ENCODE data around the gene CDHR5.

Gene CDHR5

DNA sequence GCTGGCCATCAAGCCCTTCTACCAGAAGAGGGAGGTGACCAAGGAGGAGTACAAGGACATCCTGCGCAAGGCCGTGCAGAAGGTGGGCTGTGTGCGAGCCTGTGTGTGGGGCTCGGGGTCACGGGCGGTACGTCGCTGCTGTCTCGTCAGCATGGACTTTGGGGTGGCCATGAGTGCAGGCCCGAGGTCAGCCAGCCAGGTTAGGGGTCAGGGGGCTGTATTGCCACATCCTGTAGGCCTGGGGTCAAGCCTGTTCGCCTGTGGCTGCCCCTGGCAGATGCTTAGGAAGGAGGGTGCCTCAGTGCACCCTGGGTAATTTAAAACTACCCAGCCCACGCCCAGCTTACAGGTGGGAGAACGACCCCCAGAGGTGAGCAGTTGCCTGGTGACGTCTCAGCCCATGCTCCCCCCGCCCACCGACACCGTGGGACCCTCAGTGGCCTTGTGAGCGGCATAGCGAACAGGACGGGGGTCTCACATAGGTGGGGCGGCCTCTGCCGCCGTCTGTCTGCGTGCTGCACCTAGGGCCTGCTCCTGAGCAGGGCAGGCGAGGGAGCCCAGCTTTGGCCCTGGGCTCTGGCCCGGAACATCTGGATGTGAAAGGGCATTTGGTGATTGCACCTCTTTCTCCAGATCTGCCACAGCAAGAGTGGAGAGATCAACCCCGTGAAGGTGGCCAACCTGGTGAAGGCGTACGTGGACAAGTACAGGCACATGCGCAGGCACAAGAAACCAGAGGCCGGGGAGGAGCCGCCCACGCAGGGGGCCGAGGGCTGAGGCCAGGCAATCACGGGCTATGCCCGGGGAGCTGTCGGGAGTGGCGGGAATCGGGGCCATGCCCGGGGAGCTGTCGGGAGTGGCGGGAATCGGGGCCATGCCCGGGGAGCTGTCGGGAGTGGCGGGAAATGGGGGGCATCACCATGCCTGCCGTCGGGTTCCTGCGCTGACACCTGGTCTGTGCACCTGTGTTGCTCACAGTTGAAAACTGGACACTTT, 13.5 kb downstream of the CDHR5 start:
- no peak for DNase-seq (ENCODE audit: low spot score)

DNA sequence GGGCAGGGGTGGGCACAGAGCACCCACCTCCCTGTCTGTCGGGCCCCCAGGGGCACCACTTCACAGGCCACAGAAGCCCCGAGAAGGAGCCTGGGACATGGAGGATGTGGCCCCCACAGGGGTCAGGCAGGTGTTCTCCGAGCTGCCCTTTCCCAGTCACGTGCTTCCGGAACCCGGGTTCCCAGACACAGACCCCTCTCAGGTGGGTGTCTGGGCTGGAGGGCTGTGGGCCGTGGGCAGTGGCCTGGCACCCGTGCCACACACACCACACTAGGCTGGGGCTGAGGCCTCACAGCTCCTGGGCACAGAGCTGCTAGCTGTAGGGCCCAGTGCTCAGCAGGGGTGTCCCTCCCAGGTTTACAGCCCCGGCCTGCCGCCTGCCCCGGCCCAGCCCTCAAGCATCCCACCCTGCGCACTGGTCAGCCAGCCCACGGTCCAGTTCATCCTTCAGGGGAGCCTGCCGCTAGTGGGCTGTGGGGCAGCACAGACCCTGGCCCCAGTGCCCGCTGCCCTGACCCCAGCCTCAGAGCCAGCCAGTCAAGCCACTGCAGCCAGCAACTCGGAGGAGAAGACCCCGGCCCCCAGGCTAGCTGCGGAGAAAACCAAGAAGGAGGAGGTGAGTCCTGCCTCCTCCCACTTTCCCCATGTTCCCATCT, 14.5 kb downstream of the CDHR5 start:
- no peak for DNase-seq (ENCODE audit: low spot score)

DNA sequence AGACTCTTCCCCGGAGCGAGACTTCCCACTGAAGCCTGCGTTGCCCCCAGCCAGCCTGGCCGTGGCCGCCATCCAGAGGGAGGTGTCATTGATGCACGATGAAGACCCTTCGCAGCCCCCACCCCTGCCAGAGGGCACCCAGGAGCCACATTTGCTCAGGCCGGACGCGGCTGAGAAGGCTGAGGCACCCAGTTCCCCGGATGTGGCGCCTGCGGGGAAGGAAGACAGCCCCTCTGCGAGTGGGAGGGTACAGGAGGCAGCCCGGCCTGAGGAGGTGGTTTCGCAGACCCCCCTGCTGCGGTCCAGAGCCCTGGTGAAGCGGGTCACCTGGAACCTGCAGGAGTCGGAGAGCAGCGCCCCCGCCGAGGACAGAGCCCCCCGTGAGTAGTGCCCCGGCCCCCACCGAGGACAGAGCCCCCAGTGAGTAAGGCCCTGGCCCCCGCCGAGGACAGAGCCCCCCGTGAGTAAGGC, 15.4 kb downstream of the CDHR5 start:
- no peak for DNase-seq (ENCODE audit: low spot score)

DNA sequence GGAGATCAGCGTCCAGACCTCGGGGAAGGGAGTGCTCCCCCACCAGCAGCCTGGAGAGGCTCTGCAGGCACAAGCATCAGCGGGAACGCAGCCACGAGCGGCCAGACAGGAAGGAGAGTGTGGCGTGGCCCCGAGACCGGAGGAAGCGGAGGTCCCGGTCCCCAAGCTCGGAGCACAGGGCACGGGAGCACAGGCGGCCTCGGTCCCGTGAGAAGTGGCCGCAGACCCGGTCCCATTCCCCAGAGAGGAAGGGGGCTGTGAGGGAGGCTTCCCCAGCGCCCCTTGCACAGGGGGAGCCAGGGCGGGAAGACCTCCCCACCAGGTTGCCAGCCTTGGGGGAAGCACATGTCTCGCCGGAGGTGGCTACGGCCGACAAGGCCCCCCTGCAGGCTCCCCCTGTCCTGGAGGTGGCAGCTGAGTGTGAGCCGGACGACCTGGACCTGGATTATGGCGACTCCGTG, 15.9 kb downstream of the CDHR5 start:
- no peak for DNase-seq (ENCODE audit: low spot score)

DNA sequence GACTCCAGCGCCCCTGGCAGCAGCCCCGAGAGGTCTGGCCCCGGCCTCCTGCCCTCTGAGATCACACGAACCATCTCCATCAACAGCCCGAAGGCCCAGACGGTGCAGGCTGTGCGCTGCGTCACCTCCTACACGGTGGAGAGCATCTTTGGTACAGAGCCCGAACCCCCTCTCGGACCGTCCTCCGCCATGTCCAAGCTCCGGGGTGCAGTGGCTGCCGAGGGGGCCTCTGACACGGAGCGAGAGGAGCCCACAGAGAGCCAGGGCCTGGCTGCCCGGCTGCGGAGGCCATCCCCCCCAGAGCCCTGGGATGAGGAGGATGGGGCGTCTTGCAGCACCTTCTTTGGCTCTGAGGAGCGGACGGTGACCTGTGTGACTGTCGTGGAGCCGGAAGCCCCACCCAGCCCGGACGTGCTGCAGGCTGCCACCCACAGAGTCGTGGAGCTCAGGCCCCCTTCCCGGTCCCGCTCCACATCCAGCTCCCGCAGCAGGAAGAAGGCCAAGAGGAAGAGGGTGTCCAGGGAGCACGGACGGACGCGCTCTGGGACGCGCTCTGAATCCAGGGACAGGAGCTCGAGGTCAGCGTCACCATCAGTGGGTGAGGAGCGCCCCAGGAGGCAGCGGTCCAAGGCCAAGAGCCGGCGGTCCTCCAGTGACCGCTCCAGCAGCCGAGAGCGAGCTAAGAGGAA, 16.6 kb downstream of the CDHR5 start:
- DNase-seq (ENCODE audit: low spot score): no peak

DNA sequence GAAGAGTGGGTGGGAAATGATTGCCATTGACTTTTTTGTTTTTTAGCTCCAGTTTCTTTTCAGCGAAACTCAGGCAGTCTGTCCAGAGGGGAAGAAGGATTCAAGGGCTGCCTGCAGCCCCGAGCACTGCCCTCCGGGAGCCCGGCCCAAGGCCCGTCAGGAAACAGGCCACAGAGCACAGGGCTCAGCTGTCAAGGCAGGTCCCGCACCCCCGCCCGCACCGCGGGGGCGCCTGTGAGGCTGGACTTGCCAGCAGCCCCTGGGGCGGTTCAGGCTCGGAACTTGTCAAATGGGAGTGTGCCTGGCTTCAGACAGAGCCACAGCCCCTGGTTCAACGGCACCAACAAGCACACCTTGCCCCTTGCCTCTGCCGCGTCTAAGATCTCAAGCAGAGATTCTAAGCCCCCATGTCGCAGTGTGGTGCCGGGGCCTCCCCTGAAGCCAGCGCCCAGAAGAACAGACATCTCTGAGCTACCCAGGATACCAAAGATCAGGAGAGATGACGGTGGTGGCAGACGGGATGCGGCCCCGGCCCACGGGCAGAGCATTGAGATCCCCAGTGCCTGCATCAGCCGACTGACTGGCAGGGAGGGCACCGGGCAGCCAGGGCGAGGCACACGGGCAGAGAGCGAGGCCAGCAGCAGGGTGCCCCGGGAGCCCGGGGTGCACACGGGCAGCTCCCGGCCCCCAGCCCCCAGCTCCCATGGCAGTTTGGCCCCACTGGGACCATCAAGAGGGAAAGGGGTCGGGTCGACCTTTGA, 17.6 kb downstream of the CDHR5 start:
- no peak for DNase-seq (ENCODE audit: low spot score)

DNA sequence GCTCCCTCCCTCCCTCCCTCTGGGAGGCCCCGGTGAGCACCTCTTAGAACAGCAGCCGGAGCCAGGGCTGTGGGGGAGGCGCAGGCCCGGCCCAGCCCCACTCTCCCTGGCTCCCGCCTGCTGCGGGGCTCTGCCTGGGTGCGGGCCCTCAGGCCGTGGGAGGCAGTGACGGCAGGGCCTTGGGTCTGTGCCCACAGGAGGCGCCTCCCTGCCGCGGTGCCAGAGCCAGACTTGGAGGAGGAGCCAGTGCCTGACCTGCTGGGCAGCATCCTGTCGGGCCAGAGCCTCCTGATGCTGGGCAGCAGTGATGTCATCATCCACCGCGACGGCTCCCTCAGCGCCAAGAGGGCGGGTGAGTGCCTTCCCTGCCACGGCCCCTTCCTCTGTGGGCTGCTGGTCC, 18.5 kb downstream of the CDHR5 start:
- DNase-seq (ENCODE audit: low spot score): no peak

DNA sequence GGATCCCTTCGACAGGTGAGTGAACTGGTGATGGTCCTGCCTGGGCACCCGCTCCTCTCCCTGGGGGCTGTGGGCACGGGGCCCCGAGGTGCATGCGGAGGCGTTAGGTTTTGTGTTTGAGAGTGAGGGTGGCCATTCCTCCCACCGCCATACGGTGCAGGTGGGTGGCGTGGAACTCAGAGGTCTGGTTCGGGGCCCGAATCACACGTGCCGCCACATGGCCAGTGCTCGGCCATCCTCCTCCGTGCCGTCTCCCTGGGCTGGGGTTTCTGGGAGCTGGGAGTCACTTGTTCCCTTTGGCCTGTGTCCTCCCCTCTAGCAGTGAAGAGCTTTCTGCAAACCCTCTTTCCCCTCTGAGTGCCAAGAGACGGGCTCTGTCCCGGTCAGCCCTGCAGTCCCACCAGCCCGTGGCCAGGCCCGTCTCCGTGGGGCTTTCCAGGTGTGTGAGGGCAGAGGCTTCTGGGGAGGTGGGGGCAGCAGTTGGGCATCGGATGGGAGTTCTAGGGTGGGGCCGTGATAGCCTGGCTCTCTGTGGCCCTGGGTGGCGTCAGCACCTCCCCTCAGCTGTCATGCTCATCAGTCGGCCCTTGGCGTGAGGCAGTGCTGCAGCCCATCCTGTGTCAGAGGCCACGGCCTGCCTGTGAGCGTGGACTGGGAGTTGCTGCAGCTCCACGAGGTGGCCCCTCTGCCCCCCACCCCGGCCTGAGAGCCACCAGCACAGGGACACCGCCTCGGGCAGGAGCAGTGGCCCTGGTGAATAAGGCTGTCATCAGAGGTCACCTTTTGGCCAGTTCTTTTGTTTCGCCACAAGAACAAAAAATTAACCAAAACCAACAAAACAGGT, 19.2 kb downstream of the CDHR5 start:
- no peak for DNase-seq (ENCODE audit: low spot score)

DNA sequence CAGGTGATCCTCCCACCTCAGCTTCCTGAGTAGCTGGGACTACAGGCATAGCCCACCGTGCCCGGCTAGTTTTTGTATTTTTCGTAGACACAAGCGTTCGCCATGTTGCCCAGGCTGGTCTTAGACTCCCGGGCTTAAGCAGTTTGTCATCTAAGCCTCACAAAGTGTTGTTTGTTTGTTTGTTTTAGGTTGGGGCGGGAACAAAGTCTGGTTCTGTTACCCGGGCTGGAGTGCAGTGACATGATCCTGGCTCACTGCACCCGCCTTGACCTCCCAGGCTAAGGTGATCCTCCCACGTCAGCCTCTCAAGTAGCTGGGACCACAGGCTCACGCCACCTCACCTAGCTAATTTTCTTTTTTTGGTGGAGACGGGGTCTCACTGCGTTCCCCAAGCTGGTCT, 21.6 kb downstream of the CDHR5 start:
- no peak for DNase-seq (ENCODE audit: low spot score)

DNA sequence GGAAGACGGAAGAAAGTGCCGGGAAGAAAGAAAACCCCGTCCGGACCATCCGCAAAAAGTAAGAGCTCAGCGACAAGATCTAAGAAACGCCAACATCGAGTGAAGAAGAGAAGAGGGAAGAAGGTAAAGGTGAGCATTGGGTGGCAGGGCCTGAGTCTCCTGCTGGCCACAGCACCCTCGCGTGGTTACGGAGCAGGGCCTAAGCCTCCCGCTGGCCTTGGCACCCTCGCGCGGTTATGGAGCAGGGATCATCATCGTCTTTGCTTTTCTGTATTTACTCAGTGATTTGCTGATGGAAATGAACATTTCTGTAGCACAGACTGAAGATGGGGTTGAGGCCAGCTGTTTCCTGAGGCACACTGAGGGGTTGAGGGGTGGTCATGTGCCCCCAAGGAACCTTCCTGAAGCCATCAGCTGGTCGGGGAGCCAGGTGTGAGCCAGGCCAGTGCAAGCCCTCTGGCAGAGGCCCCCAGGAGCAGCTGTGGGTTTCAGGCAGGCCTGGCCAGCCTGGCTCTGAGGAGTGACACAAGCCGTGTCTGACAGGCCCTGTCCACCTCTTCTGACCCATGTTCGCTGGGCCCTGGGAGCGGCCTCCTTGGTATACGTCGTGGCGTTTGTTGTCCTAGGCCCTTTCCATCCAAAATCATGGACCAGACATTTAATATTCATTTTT, 23.0 kb downstream of the CDHR5 start:
- DNase-seq (ENCODE audit: low spot score): no peak

DNA sequence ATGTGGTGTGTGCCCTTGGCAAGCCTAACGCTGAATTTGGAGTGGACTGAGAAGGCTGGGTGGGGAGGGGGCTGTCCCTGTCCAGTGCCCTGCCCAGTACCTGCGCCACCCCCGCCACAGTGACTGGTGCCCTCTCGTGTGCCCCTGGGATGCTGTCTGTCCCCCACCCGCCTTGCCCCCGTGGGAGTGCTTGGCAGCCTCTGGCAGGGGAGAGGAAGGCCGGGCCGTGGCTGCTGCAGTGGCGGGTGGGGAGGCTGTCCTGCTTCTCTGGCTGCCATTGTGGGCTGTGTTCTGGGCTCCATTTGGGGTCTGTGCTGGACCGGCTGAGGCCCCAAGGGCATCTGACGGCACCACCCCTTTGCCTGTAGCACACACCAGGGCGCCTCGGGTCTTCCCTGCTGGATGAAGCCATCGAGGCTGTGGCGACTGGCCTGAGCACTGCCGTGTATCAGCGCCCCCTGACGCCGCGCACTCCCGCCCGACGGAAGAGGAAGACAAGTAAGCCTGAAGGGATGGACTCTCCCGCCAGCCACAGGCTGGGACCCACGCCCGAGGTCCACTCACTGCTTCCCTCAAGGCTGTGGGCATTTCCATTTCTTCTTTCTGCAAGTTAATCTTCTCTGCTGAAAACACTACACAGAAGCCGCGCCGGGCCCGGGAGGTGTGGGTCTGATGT, 26.6 kb downstream of the CDHR5 start:
- DNase-seq (ENCODE audit: low spot score): no peak

DNA sequence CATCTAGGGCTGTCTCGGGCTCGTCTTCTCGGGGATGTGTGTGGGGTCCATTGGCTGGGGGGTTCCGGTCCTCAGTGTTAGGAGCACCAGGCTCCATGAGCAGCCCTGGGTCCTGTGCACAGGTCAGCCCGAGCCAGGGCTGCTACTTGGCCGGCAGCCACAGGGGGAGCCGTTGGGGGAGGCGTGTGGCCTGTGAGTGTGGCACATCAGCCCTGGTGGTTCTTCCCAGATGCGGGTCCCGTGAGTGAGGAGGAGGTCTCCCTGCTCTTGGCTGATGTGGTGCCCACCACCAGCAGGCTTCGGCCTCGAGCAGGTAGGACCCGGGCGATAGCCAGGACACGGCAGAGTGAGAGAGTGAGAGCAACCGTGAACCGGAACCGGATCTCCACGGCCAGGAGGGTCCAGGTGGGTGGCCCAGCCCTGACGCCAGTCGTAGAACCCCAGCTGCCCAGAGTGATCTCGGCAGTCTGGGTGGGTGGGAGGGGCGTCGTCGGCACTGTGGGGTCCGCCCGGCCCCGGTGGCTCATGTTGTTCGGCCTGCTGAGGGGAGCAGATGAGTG, 27.5 kb downstream of the CDHR5 start:
- DNase-seq (ENCODE audit: low spot score): no peak

DNA sequence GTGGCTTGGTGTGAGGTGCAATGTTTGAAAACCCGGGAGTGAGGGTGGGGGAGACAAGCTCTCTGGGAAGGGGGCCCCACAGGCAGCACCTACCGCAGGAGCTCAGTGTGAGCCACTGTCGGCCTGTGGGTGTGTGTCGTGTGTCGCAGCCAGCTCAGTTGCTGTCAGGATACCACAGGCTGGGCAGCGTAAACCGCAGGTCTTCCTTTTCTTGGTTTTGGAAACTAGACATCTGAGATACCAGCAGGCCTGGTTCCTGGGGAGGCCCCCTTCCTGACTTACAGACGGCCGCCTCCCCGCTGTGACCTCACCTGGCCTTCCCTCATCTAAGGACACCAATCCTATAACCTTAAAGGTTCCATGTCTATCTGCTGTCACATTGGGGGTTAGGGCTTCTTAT, 28.4 kb downstream of the CDHR5 start:
- no peak for DNase-seq (ENCODE audit: low spot score)

DNA sequence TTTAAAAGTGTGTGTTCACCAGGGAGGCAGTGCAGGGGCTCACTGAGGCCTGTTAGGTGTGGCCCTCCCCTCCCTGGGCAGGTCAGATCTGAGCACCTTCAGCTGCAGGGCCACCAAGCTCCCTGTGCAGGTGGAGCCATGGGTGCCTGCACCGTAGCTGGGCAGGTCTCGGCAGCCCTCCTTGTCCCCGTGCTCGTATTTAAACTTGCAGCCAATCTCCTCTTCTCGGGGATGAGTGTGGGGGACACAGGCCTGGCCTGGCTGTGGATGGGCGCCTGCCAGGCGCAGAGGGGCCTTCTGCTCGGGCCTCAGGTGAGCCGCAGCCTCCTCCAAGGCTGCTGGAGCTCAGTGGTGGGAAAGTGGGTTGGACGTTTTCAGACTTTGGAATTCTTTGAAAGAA, 29.4 kb downstream of the CDHR5 start:
- no peak for DNase-seq (ENCODE audit: low spot score)

DNA sequence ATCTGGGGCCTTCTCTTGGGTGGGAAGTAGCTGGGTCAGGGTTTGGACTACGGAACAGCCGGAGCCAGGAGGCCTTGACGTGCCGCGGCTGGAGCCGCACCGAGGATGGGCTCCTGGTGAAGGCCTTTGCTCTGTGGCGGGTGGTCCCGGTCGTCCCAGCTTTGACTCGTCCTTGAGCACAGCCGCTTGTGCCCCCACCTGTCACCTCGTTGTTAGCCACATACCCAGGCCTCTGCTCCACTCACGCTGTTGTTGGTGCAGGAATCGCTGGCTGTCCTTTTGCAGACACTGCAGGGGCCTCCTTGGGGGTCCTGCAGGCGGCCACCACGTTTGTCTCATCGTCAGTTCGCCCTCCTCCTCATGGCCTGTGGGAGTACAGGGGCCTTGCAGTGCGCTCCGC, 31.4 kb downstream of the CDHR5 start:
- DNase-seq (ENCODE audit: low spot score): no peak

DNA sequence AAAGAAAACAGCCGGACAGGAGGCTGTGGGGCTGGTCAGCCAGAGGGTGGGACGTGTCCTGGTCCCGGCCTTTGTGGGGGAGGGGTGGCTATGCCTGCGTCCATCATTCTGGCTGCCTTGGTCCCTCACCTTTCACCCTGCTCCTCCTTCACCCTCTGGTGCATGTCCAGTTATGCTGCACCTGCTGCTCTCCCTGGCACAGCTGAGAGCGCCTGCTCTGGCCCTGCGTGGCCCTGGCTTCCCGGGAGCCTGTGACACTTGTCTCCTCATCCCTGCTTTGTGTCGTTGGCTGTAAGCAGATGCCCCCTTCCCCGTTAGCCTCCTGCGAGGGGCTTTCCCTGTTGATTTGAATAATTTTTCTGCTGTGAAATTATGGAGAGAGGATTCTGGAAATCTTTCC, 31.8 kb downstream of the CDHR5 start:
- no peak for DNase-seq (ENCODE audit: low spot score)

DNA sequence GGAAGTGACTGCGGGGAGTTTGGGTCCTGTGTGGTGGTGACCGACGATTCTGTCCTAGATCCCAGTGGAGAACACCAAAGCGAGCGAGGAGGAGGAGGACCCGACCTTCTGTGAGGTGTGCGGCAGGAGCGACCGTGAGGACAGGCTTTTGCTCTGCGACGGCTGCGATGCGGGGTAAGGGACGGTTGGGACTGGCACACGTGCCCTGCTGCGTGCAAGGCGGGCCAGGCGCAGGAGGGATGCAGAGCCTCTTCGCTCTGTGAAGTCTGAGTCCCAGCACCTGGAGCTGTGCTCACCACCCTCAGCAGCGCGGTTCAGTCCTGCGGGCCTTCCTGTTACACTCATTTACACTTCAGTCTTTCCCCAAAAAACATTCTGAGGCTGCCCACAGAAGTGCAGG, 32.3 kb downstream of the CDHR5 start:
- DNase-seq (ENCODE audit: low spot score): no peak

DNA sequence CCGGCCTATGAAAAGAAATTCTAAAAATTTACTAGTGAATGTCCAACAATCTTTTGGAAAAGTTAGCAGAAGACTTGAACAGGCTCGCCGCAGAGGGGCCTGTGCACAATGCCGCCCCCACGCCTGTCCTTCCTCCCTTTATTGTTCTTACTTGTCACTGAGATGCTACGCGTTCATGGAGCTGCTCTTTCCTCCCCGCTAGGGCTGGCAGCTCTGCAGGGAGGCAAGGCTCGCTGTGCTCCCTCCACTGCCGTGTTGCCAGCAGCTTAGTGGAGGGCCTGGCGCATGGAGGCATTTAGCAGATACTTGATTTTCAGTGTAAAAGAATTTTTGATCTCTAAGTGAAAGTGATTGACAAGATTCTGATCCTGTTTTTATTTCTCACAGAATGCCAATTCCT, 33.8 kb downstream of the CDHR5 start:
- no peak for DNase-seq (ENCODE audit: low spot score)

DNA sequence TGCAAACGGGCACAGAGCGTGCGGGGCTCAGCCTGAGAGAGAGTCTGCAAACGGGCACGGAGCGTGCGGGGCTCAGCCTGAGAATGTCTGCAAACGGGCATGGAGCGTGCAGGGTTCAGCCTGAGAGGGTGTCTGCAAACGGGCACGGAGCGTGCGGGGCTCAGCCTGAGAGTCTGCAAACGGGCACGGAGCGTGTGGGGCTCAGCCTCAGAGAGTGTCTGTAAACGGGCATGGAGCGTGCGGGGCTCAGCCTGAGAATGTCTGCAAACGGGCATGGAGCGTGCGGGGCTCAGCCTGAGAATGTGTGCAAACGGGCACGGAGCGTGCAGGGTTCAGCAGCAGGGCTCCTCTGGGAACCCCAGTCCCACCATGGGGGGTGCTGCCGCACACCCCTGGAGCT, 35.0 kb downstream of the CDHR5 start:
- DNase-seq (ENCODE audit: low spot score): no peak

All from SK-N-DZ (cell line).